Neural cell (in vitro differentiated cells): ENCODE data around the gene PDE8B. TPM values are rescaled to one million over a fixed set of nuclear protein-coding genes. Genes with fewer than 3 reads are reported as not detected.

Source experiments
- H2AFZ ChIP-seq: fragments of 200-600, 300-800 bp; sonication (generic), shearing (Covaris generic); 2 replicates; pipeline ENCODE4 v1.6.0; 2014; ENCODE audit warnings: low read depth, mild to moderate bottlenecking, antibody characterized with exemption, low read length, moderate library complexity
- H3F3A ChIP-seq: fragments of 200-600 bp; shearing (Covaris generic); 2 replicates; pipeline ENCODE4 v1.6.1; 2016; ENCODE audit warnings: mild to moderate bottlenecking, moderate library complexity, mixed read lengths, antibody characterized with exemption, low read length; ENCODE audit not compliant: insufficient read depth, poor library complexity, severe bottlenecking
- H3K27ac ChIP-seq: fragments of 200-600, 300-800 bp; sonication (generic), shearing (Covaris generic); 2 replicates; pipeline ENCODE4 v1.5.1; 2014; ENCODE audit warnings: mild to moderate bottlenecking, low read length, moderate library complexity
- H3K27me3 ChIP-seq: fragments of 300-800, 200-600 bp; sonication (generic), shearing (Covaris generic); 2 replicates; pipeline ENCODE4 v1.6.0; 2014; ENCODE audit warnings: mild to moderate bottlenecking, low read depth, low read length, moderate library complexity; ENCODE audit not compliant: insufficient read depth
- H3K36me3 ChIP-seq: fragments of 300-800, 200-600 bp; sonication (generic), shearing (Covaris generic); 2 replicates; pipeline ENCODE4 v1.5.1; 2014; ENCODE audit warnings: mild to moderate bottlenecking, antibody characterized with exemption, low read length, moderate library complexity; ENCODE audit not compliant: insufficient read depth
- H3K4me2 ChIP-seq: fragments of 300-800, 200-600 bp; sonication (generic), shearing (Covaris generic); 2 replicates; pipeline ENCODE4 v1.6.0; 2014; ENCODE audit warnings: mild to moderate bottlenecking, low read length
- H3K4me3 ChIP-seq: fragments of 300-800, 200-600 bp; sonication (generic), shearing (Covaris generic); 2 replicates; pipeline ENCODE4 v1.5.1; 2014; ENCODE audit warnings: mild to moderate bottlenecking, low read length, moderate library complexity
- H3K79me2 ChIP-seq: fragments of 200-600 bp; shearing (Covaris generic); replicated peaks from 2 replicates; pipeline ENCODE4 v1.6.0; 2014; ENCODE audit warnings: mild to moderate bottlenecking, low read length, moderate library complexity; ENCODE audit not compliant: insufficient read depth
- H3K9ac ChIP-seq: fragments of 300-800, 200-600 bp; sonication (generic), shearing (Covaris generic); 2 replicates; pipeline ENCODE4 v1.6.1; 2016; ENCODE audit warnings: mild to moderate bottlenecking, low read length, mixed read lengths
- H3K9me2 ChIP-seq: fragments of 200-600 bp; shearing (Covaris generic); 2 replicates; pipeline ENCODE4 v1.6.1; 2016; ENCODE audit warnings: mild to moderate bottlenecking, low read length, mixed read lengths; ENCODE audit not compliant: insufficient read depth
- H3K9me3 ChIP-seq: fragments of 200-600, 300-800 bp; sonication (generic), shearing (Covaris generic); 2 replicates; pipeline ENCODE4 v1.6.1; 2016; ENCODE audit warnings: mild to moderate bottlenecking, mixed run types, low read length, moderate library complexity, mixed read lengths
- H4K20me1 ChIP-seq: fragments of 200-600 bp; shearing (Covaris generic); 2 replicates; pipeline ENCODE4 v1.6.1; 2016; ENCODE audit warnings: mild to moderate bottlenecking, mixed run types; ENCODE audit not compliant: insufficient read depth
- EP300 ChIP-seq: fragments of 450-650 bp; conservative IDR thresholded peaks from 2 replicates; pipeline ENCODE4 v1.6.1; 2014; ENCODE audit warnings: antibody characterized with exemption, mild to moderate bottlenecking, moderate library complexity; ENCODE audit not compliant: poor library complexity, severe bottlenecking
- EZH2 ChIP-seq: fragments of 200-600, 300-800 bp; shearing (Covaris generic), sonication (generic); IDR thresholded peaks from 2 replicates; pipeline ENCODE4 v1.6.1; 2014; ENCODE audit warnings: antibody characterized with exemption, low read length, borderline replicate concordance, mild to moderate bottlenecking; ENCODE audit not compliant: insufficient read depth, poor library complexity, severe bottlenecking
- MXI1 ChIP-seq: fragments of 450-650 bp; conservative IDR thresholded peaks from 2 replicates; pipeline ENCODE4 v1.6.1; 2014; ENCODE audit warnings: antibody characterized with exemption, mild to moderate bottlenecking; ENCODE audit not compliant: poor library complexity, severe bottlenecking
- POLR2AphosphoS5 ChIP-seq: IDR thresholded peaks from 2 replicates; pipeline ENCODE4 v1.6.1; 2012
- RAD21 ChIP-seq: fragments of 450-650 bp; conservative IDR thresholded peaks from 2 replicates; pipeline ENCODE4 v1.6.1; 2014; ENCODE audit warnings: antibody characterized with exemption, mild to moderate bottlenecking, moderate library complexity
- SMC3 ChIP-seq: fragments of 450-650 bp; conservative IDR thresholded peaks from 2 replicates; pipeline ENCODE4 v1.6.1; 2014; ENCODE audit warnings: antibody characterized with exemption, mild to moderate bottlenecking, moderate library complexity; ENCODE audit not compliant: poor library complexity
- TAF1 ChIP-seq: IDR thresholded peaks from 2 replicates; pipeline ENCODE4 v1.6.1; 2012; ENCODE audit warnings: low read depth
- polyA plus RNA-seq: library from polyadenylated mRNA; depleted of rRNA; stranded (reverse); fragments of >200 nt; gene quantifications from 2 replicates; pipeline ENCODE4 v1.2.3, GENCODE V29; 2014
- TF ChIP-seq, protein P1 (sequence below): IDR thresholded peaks from 2 replicates; pipeline ENCODE4 v1.6.1; 2012; ENCODE audit warnings: borderline replicate concordance
- TF ChIP-seq, protein P2 (sequence below): fragments of 450-650 bp; IDR thresholded peaks from 2 replicates; pipeline ENCODE4 v1.5.1; 2014; ENCODE audit warnings: antibody characterized with exemption, mild to moderate bottlenecking, moderate library complexity; ENCODE audit not compliant: poor library complexity, severe bottlenecking

Gene PDE8B
- polyA plus RNA-seq, 1 donor from 2014 or later = 0.22 TPM

DNA sequence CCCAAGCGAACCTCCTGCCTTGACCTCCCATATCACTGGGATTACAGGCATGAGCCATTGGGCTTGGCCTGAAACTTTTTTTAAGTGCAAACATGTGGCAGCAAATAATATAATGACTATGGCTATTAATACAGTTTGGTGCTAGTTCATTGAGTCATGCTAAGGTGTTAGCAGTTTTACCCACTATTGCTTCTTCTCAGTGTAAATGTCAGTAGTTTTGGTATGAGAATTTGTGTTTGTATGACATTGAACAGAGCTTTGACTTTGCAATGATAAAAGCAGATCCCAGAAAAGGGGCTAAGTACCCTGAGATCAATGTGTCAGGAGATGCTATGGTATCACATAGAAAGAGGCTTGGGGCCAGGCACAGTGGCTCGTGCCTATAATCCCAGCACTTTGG is 214.4 kb downstream of the PDE8B start:
- TF ChIP-seq RAD21 = no peak
- TF ChIP-seq, protein P1, sequence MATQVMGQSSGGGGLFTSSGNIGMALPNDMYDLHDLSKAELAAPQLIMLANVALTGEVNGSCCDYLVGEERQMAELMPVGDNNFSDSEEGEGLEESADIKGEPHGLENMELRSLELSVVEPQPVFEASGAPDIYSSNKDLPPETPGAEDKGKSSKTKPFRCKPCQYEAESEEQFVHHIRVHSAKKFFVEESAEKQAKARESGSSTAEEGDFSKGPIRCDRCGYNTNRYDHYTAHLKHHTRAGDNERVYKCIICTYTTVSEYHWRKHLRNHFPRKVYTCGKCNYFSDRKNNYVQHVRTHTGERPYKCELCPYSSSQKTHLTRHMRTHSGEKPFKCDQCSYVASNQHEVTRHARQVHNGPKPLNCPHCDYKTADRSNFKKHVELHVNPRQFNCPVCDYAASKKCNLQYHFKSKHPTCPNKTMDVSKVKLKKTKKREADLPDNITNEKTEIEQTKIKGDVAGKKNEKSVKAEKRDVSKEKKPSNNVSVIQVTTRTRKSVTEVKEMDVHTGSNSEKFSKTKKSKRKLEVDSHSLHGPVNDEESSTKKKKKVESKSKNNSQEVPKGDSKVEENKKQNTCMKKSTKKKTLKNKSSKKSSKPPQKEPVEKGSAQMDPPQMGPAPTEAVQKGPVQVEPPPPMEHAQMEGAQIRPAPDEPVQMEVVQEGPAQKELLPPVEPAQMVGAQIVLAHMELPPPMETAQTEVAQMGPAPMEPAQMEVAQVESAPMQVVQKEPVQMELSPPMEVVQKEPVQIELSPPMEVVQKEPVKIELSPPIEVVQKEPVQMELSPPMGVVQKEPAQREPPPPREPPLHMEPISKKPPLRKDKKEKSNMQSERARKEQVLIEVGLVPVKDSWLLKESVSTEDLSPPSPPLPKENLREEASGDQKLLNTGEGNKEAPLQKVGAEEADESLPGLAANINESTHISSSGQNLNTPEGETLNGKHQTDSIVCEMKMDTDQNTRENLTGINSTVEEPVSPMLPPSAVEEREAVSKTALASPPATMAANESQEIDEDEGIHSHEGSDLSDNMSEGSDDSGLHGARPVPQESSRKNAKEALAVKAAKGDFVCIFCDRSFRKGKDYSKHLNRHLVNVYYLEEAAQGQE = no peak
- no peak for TF ChIP-seq MXI1
- TF ChIP-seq EZH2 = no peak
- TF ChIP-seq EP300 = no peak
- no peak for TF ChIP-seq POLR2AphosphoS5
- TF ChIP-seq, protein P2, sequence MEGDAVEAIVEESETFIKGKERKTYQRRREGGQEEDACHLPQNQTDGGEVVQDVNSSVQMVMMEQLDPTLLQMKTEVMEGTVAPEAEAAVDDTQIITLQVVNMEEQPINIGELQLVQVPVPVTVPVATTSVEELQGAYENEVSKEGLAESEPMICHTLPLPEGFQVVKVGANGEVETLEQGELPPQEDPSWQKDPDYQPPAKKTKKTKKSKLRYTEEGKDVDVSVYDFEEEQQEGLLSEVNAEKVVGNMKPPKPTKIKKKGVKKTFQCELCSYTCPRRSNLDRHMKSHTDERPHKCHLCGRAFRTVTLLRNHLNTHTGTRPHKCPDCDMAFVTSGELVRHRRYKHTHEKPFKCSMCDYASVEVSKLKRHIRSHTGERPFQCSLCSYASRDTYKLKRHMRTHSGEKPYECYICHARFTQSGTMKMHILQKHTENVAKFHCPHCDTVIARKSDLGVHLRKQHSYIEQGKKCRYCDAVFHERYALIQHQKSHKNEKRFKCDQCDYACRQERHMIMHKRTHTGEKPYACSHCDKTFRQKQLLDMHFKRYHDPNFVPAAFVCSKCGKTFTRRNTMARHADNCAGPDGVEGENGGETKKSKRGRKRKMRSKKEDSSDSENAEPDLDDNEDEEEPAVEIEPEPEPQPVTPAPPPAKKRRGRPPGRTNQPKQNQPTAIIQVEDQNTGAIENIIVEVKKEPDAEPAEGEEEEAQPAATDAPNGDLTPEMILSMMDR = no peak
- no peak for TF ChIP-seq SMC3
- Histone ChIP-seq H3K4me2 (no peak overlapping the region), H3K9ac (no peak overlapping the region), H3K27me3 (no peaks in the 10 kb centered on the region), H3K9me3 (no peaks in the 10 kb centered on the region), H3K27ac (no peak overlapping the region), H4K20me1 (no peaks in the 10 kb centered on the region), H3K9me2 (no peaks in the 10 kb centered on the region), H2AFZ (no peak overlapping the region), H3K79me2 (no peaks in the 10 kb centered on the region), H3F3A (no peaks in the 10 kb centered on the region), H3K36me3 (no peaks in the 10 kb centered on the region), H3K4me3 (no peak overlapping the region)

DNA sequence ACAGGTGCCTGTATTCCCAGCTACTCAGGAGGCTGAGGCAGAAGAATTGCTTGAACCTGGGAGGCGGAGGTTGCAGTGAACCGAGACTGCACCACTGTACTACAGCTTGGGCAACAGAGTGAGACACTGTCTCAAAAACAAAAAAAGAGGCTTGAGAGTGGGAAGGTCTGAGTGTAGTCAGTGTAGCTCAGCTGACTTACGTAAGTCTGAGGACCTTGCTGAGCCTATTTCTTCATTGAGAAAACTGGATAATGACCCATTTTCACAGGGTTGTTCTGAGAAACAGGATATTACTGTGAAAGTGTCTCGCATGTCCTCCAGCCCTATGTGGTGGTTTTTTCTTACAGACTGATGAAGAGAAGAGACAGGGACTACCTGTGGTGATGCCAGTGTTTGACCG is 214.9 kb downstream of the PDE8B start:
- no peak overlapping the region for H3K4me3 ChIP-seq
- TF ChIP-seq MXI1 (no peak), EP300 (no peak), RAD21 (no peak), TAF1 (no peak), SMC3 (no peak), POLR2AphosphoS5 (no peak), EZH2 (no peak)
- TF ChIP-seq, protein P1 = no peak
- TF ChIP-seq, protein P2 = no peak
- no peaks in the 10 kb centered on the region for H3K27me3 ChIP-seq
- H3K4me2 ChIP-seq = no peak overlapping the region
- no peak overlapping the region for H3K27ac ChIP-seq
- no peak overlapping the region for H3K9ac ChIP-seq
- no peaks in the 10 kb centered on the region for H3K9me2 ChIP-seq
- H2AFZ ChIP-seq = no peak overlapping the region
- no peaks in the 10 kb centered on the region for H3F3A ChIP-seq
- no peaks in the 10 kb centered on the region for H4K20me1 ChIP-seq
- H3K79me2 ChIP-seq = no peaks in the 10 kb centered on the region
- H3K36me3 ChIP-seq = no peaks in the 10 kb centered on the region
- H3K9me3 ChIP-seq = no peaks in the 10 kb centered on the region
